K562 (cell line): ENCODE measurements around the gene PLXDC2. TPM values are rescaled to one million over a fixed set of nuclear protein-coding genes. Genes with fewer than 3 reads are reported as not detected.

ENCODE experiments used
- ATAC-seq: fragments of 200-7000 bp; cut with Tn5 transposase; 3 replicates; pipeline ENCODE4 v1.9.1; 2020; ENCODE audit warnings: moderate library complexity
- BruUV-seq: library from RNA; stranded (reverse); fragments of 400-500 nt; replicated peaks from 2 replicates; lab custom pipeline; 2021; lab: Mats Ljungman, UMichigan
- CTCF ChIA-PET: fragments of 300-600 bp; formaldehyde crosslinking; extraction: SDS; loops from one replicate; lab custom pipeline; 2021; ENCODE audit warnings: low intra/inter-chr PET ratio; lab: Yijun Ruan, JAX
- POLR2A ChIA-PET: fragments of 300-600, 350-650 bp; sonication (Branson Sonifier 250); formaldehyde crosslinking; extraction: SDS; loops from one replicate; lab custom pipeline; 2021; ENCODE audit warnings: antibody characterized with exemption, inconsistent platforms; lab: Yijun Ruan, JAX
- DNase-seq, 4 experiments: peaks; one replicate each; pipeline versions ENCODE4 v3.0.0 to v3.0.0-alpha.2; 2011 to 2018; ENCODE audit warnings: low spot score in 3 of 4, mixed read lengths in 3 of 4; ENCODE audit errors: extremely low read depth in 1 of 4
- FAIRE-seq: peaks from 2 replicates; lab custom pipeline; 2011; peaks lifted over from hg19 to GRCh38; lab: Jason Lieb, UNC
- H2AFZ ChIP-seq: 2 replicates; pipeline ENCODE4 v1.6.0; 2011; ENCODE audit warnings: low read depth, low read length, control low read depth, inconsistent platforms
- H3K27ac ChIP-seq: fragments of 200-600 bp; 3 replicates; pipeline ENCODE4 v1.8.0; 2011; ENCODE audit warnings: low read depth, mild to moderate bottlenecking, control low read depth, inconsistent platforms, low read length, moderate library complexity, mixed read lengths; ENCODE audit errors: extremely low read depth
- H3K27me3 ChIP-seq, 2 experiments: fragments of 300-600 bp in 1 of 2; 2 replicates in 1 of 2; 3 replicates in 1 of 2; pipeline versions ENCODE4 v1.6.0 to v1.8.0; 2011; ENCODE audit warnings: inconsistent platforms in 2 of 2, low read length in 2 of 2, mild to moderate bottlenecking in 1 of 2, mixed read lengths in 1 of 2, moderate library complexity in 1 of 2; ENCODE audit not compliant: control insufficient read depth in 2 of 2, insufficient read depth in 2 of 2
- H3K36me3 ChIP-seq: fragments of 300-600 bp; 3 replicates; pipeline ENCODE4 v1.8.0; 2011; ENCODE audit warnings: mild to moderate bottlenecking, low read length, inconsistent platforms; ENCODE audit not compliant: control insufficient read depth, insufficient read depth
- H3K4me1 ChIP-seq, 2 experiments: fragments of 200-600 bp in 1 of 2; replicated peaks in 1 of 2; 2 replicates in 1 of 2; 3 replicates in 1 of 2; pipeline versions ENCODE4 v1.5.1 to v1.8.0; 2011; ENCODE audit warnings: inconsistent platforms in 2 of 2, low read length in 2 of 2, mild to moderate bottlenecking in 1 of 2, mixed read lengths in 1 of 2, moderate library complexity in 1 of 2; ENCODE audit not compliant: control insufficient read depth in 2 of 2, insufficient read depth in 2 of 2
- H3K4me2 ChIP-seq: 2 replicates; pipeline ENCODE4 v1.6.1; 2011; ENCODE audit warnings: low read length, control low read depth, inconsistent platforms, mixed read lengths; ENCODE audit not compliant: insufficient read depth
- H3K4me3 ChIP-seq: fragments of 200-600 bp; sonication (generic), shearing (Covaris generic); 2 replicates; pipeline ENCODE4 v1.5.1; 2016; ENCODE audit warnings: control low read depth, inconsistent platforms
- H3K79me2 ChIP-seq: fragments of 200-600 bp; 3 replicates; pipeline ENCODE4 v1.8.0; 2011; ENCODE audit warnings: low read length, inconsistent platforms; ENCODE audit not compliant: control insufficient read depth, insufficient read depth
- H3K9ac ChIP-seq, 2 experiments: 2 replicates each; pipeline versions ENCODE4 v1.6.0 to v1.6.1; 2011; ENCODE audit warnings: low read depth in 2 of 2, low read length in 2 of 2, control low read depth in 1 of 2, inconsistent platforms in 1 of 2, mild to moderate bottlenecking in 1 of 2, mixed read lengths in 1 of 2; ENCODE audit not compliant: insufficient read depth in 1 of 2
- H3K9me1 ChIP-seq: one replicate; pipeline ENCODE4 v1.6.0; 2011; ENCODE audit warnings: inconsistent platforms, mild to moderate bottlenecking, low read length, moderate library complexity; ENCODE audit not compliant: control insufficient read depth, insufficient read depth
- H3K9me3 ChIP-seq: replicated peaks from 2 replicates; pipeline ENCODE4 v1.5.1; 2011; ENCODE audit warnings: low read depth, low read length, inconsistent platforms; ENCODE audit not compliant: control insufficient read depth, insufficient read depth
- H4K20me1 ChIP-seq: replicated peaks from 2 replicates; pipeline ENCODE4 v1.6.1; 2011; ENCODE audit warnings: low read length, inconsistent platforms, mixed read lengths; ENCODE audit not compliant: control insufficient read depth, insufficient read depth
- BDP1 ChIP-seq: IDR thresholded peaks from 3 replicates; pipeline ENCODE4 v1.6.1; 2011; ENCODE audit not compliant: insufficient read length, insufficient read depth
- CBX1 ChIP-seq: sonication (generic); IDR thresholded peaks from 2 replicates; pipeline ENCODE4 v1.6.1; 2016; ENCODE audit warnings: antibody characterized with exemption, low read depth, mild to moderate bottlenecking
- CREB1 ChIP-seq, 2 experiments: sonication (generic) in 1 of 2; formaldehyde crosslinking in 1 of 2; IDR thresholded peaks; 2 replicates each; pipeline versions ENCODE4 v1.6.1 to v1.8.0; 2012 to 2022; ENCODE audit warnings: inconsistent platforms in 1 of 2, mild to moderate bottlenecking in 1 of 2, missing genetic modification reagents in 1 of 2, moderate library complexity in 1 of 2
- FOXK2 ChIP-seq, 2 experiments: fragments of 450-650 bp; IDR thresholded peaks in 1 of 2; conservative IDR thresholded peaks in 1 of 2; 2 replicates each; pipeline ENCODE4 v1.6.1; 2016; ENCODE audit warnings: low read depth in 2 of 2, mild to moderate bottlenecking in 1 of 2
- MYBL2 ChIP-seq, 2 experiments: fragments of 450-650 bp in 1 of 2; sonication (generic) in 1 of 2; formaldehyde crosslinking in 1 of 2; IDR thresholded peaks; 2 replicates each; pipeline versions ENCODE4 v1.6.1 to v1.8.1; 2017 to 2022; ENCODE audit warnings: borderline replicate concordance in 1 of 2, inconsistent platforms in 1 of 2, low read depth in 1 of 2, mild to moderate bottlenecking in 1 of 2, missing genetic modification reagents in 1 of 2, moderate library complexity in 1 of 2
- NFIX ChIP-seq: fragments of 250-450 bp; sonication (Bioruptor Pico); IDR thresholded peaks from 2 replicates; pipeline ENCODE4 v1.4.0; 2020; ENCODE audit warnings: low read depth, mild to moderate bottlenecking, moderate library complexity
- SETDB1 ChIP-seq: IDR thresholded peaks from one replicate; pipeline ENCODE4 v1.6.1; 2012; ENCODE audit warnings: low read length, control low read depth, inconsistent platforms
- U2AF1 ChIP-seq: fragments of 200-400 bp; formaldehyde crosslinking; optimal IDR thresholded peaks from 2 replicates; pipeline ENCODE3; 2017; ENCODE audit warnings: mild to moderate bottlenecking, low read depth, low read length, moderate library complexity
- ZFP1 ChIP-seq: fragments of 450-650 bp; formaldehyde crosslinking; IDR thresholded peaks from 2 replicates; pipeline ENCODE4 v1.4.0; 2020; ENCODE audit warnings: mild to moderate bottlenecking, mixed read lengths
- ZNF586 ChIP-seq: fragments of 450-650 bp; formaldehyde crosslinking; conservative IDR thresholded peaks from 2 replicates; pipeline ENCODE4 v1.4.0; 2020; ENCODE audit warnings: mild to moderate bottlenecking, moderate library complexity
- ZZZ3 ChIP-seq: fragments of 450-650 bp; IDR thresholded peaks from 2 replicates; pipeline ENCODE4 v1.6.1; 2016; ENCODE audit warnings: antibody characterized with exemption, mild to moderate bottlenecking, moderate library complexity
- WGBS: fragments of 100-300 bp; shearing (Covaris generic); methylation state at CpG from one replicate; pipeline ENCODE4 v1.1.6; 2016; ENCODE audit warnings: low coverage, mixed read lengths; ENCODE audit not compliant: insufficient coverage; ENCODE audit errors: missing lambda C conversion rate; 5-methylcytosine and 5-hydroxymethylcytosine counted together
- in situ Hi-C: fragments of 300-500 bp; cut with MboI; formaldehyde crosslinking; loops from 4 replicates; pipeline ENCODE4 v1.15.0; 2018; ENCODE audit warnings: inconsistent platforms, mixed read lengths
- intact Hi-C: fragments of 100-400 bp; cut with micrococcal nuclease; formaldehyde crosslinking; loops from 2 replicates; pipeline ENCODE4 v1.14.2; 2022
- polyA plus RNA-seq, 8 experiments: library from polyadenylated mRNA; depleted of rRNA in 4 of 8; stranded (reverse) in 5 of 8; unstranded in 3 of 8; fragments of >200 nt; fragmentation: Nextera tagmentation in 2 of 8; fragmentation: Illumina TruSeq in 1 of 8; extraction: Ambion mirVana in 2 of 8; extraction: Trizol in 1 of 8; gene quantifications; 2 replicates each; pipeline versions ENCODE4 v1.2.1 to v1.2.3, GENCODE V29; 2011 to 2014; ENCODE audit warnings: inconsistent platforms in 1 of 8, missing spikeins in 1 of 8
- total RNA-seq, 7 experiments: library from RNA; depleted of rRNA in 6 of 7; stranded (reverse); fragments of >200 nt in 6 of 7; fragmentation: Illumina TruSeq in 2 of 7; extraction: Trizol in 2 of 7; gene quantifications; 2 replicates each; pipeline versions ENCODE4 v1.2.1 to v1.2.3, GENCODE V29; 2011 to 2021; ENCODE audit warnings: low replicate concordance in 1 of 7
- TF ChIP-seq, protein P1 (sequence below): fragments of 200-800 bp; sonication (Bioruptor generic); IDR thresholded peaks from 2 replicates; pipeline ENCODE4 v1.6.1; 2016; ENCODE audit warnings: missing genetic modification characterization, missing compliant biosample characterization
- TF ChIP-seq, protein P2 (sequence below): sonication (generic); formaldehyde crosslinking; IDR thresholded peaks from 2 replicates; pipeline ENCODE4 v1.8.1; 2022; ENCODE audit warnings: missing genetic modification reagents
- TF ChIP-seq, protein P3 (sequence below): fragments of 250-450 bp; sonication (Bioruptor Pico); IDR thresholded peaks from 2 replicates; pipeline ENCODE4 v1.8.0; 2022; ENCODE audit warnings: inconsistent platforms, mild to moderate bottlenecking, moderate library complexity, borderline replicate concordance

The PLXDC2 gene
- total and polyA plus RNA-seq, 9 of the 15 experiments (the other 6 are each of a cell fraction or from before 2014, with no cell fraction given): 0.01 to 0.33 (median 0.10) TPM; not detected in 3

DNA sequence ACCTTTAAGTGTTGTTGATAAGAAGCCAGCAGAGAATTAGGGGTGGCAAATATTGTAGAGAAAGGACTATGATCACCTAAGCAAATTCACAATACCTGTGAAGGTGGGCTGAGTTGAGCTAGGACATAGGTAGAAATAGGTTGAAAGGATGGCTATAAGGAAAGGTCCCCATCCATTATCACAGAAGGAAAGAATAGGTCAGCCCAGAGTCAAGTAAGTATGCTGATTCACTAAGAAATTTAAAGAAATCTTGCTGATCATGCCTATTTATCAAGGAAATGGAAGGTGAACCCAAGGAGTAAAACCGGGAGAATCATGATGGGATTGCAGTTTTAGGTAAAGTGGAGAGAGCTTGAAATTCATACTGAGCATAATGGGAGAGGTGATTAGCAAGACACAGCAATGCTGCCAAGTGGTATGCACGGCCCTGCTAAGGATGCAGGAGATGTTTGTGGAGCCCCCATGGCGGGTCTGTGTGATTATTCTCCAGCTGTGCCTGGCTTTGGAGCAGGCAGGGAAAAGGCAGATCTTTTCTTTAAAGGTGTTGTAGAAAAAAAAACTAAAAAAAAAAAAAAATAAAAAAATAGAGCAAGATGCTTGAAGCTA lies 399.4 kb downstream of the PLXDC2 start:
- no peaks in the 10 kb centered on the region for H3K4me1 ChIP-seq
- ATAC-seq: no peak
- no peak overlapping the region for H3K4me2 ChIP-seq
- H3K27me3 ChIP-seq: no peaks in the 10 kb centered on the region
- no peak for FAIRE-seq
- BruUV-seq: no TSS peak
- no peak overlapping the region for H3K27ac ChIP-seq
- ChIA-PET POLR2A (no interaction called here), CTCF (no interaction called here)
- no peaks in the 10 kb centered on the region for H4K20me1 ChIP-seq
- H3K9me1 ChIP-seq: no peaks in the 10 kb centered on the region
- no peaks in the 10 kb centered on the region for H3K36me3 ChIP-seq
- H3K4me3 ChIP-seq: no peak overlapping the region
- no peak overlapping the region for H2AFZ ChIP-seq
- WGBS: 0% methylated on average over 3 of the region's 3 CpGs
- no peaks in the 10 kb centered on the region for H3K9me3 ChIP-seq
- H3K79me2 ChIP-seq: no peaks in the 10 kb centered on the region
- H3K9ac ChIP-seq: no peak overlapping the region
- no peak for DNase-seq
- in situ Hi-C loops (no loop called here), intact Hi-C loops (no loop called here)
- TF ChIP-seq FOXK2 (conservative IDR thresholded peaks at IDR 0.05 in 1 of 2, IDR thresholded peaks at IDR 0.05 in 1 of 2; ENCODE audit: low read depth in 2 of 2) (no peak), MYBL2 (IDR thresholded peaks at IDR 0.05; ENCODE audit: low read depth) (no peak), MYBL2 (CRISPR knock-in tag; IDR thresholded peaks at IDR 0.05; ENCODE audit: borderline replicate concordance) (no peak), BDP1 (no peak), U2AF1 (no peak), SETDB1 (no peak), ZZZ3 (no peak), CREB1 (IDR thresholded peaks at IDR 0.05) (no peak), CREB1 (CRISPR knock-in tag; IDR thresholded peaks at IDR 0.05) (no peak), NFIX (CRISPR knock-in tag) (no peak), ZFP1 (CRISPR knock-in tag) (no peak), ZNF586 (CRISPR knock-in tag) (no peak), CBX1 (no peak)
- TF ChIP-seq, protein P1, sequence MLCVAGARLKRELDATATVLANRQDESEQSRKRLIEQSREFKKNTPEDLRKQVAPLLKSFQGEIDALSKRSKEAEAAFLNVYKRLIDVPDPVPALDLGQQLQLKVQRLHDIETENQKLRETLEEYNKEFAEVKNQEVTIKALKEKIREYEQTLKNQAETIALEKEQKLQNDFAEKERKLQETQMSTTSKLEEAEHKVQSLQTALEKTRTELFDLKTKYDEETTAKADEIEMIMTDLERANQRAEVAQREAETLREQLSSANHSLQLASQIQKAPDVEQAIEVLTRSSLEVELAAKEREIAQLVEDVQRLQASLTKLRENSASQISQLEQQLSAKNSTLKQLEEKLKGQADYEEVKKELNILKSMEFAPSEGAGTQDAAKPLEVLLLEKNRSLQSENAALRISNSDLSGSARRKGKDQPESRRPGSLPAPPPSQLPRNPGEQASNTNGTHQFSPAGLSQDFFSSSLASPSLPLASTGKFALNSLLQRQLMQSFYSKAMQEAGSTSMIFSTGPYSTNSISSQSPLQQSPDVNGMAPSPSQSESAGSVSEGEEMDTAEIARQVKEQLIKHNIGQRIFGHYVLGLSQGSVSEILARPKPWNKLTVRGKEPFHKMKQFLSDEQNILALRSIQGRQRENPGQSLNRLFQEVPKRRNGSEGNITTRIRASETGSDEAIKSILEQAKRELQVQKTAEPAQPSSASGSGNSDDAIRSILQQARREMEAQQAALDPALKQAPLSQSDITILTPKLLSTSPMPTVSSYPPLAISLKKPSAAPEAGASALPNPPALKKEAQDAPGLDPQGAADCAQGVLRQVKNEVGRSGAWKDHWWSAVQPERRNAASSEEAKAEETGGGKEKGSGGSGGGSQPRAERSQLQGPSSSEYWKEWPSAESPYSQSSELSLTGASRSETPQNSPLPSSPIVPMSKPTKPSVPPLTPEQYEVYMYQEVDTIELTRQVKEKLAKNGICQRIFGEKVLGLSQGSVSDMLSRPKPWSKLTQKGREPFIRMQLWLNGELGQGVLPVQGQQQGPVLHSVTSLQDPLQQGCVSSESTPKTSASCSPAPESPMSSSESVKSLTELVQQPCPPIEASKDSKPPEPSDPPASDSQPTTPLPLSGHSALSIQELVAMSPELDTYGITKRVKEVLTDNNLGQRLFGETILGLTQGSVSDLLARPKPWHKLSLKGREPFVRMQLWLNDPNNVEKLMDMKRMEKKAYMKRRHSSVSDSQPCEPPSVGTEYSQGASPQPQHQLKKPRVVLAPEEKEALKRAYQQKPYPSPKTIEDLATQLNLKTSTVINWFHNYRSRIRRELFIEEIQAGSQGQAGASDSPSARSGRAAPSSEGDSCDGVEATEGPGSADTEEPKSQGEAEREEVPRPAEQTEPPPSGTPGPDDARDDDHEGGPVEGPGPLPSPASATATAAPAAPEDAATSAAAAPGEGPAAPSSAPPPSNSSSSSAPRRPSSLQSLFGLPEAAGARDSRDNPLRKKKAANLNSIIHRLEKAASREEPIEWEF (CRISPR knock-in tag): no peak
- TF ChIP-seq, protein P2, sequence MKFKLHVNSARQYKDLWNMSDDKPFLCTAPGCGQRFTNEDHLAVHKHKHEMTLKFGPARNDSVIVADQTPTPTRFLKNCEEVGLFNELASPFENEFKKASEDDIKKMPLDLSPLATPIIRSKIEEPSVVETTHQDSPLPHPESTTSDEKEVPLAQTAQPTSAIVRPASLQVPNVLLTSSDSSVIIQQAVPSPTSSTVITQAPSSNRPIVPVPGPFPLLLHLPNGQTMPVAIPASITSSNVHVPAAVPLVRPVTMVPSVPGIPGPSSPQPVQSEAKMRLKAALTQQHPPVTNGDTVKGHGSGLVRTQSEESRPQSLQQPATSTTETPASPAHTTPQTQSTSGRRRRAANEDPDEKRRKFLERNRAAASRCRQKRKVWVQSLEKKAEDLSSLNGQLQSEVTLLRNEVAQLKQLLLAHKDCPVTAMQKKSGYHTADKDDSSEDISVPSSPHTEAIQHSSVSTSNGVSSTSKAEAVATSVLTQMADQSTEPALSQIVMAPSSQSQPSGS (CRISPR knock-in tag): no peak
- TF ChIP-seq, protein P3, sequence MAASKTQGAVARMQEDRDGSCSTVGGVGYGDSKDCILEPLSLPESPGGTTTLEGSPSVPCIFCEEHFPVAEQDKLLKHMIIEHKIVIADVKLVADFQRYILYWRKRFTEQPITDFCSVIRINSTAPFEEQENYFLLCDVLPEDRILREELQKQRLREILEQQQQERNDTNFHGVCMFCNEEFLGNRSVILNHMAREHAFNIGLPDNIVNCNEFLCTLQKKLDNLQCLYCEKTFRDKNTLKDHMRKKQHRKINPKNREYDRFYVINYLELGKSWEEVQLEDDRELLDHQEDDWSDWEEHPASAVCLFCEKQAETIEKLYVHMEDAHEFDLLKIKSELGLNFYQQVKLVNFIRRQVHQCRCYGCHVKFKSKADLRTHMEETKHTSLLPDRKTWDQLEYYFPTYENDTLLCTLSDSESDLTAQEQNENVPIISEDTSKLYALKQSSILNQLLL (CRISPR knock-in tag): no peak
